ENCODE measurements around the gene SIPA1L2.

- no peak for TF ChIP-seq GATA3 (IDR thresholded peaks at IDR 0.05; ENCODE audit: low read depth, low read length)
- no peak for TF ChIP-seq GATA2 (IDR thresholded peaks at IDR 0.05; ENCODE audit: low read depth, low read length)
Observed at GRCh38 chr1:232585486-232585885, 44.4 kb downstream of the SIPA1L2 start.

Data from SH-SY5Y (cell line).